Activated CD8-positive, alpha-beta T cell treated with anti-CD3 and anti-CD28 coated beads for 36 hours (primary cell): ENCODE results near the gene PAGR1. TPM values are rescaled to one million over a fixed set of nuclear protein-coding genes. Genes with fewer than 3 reads are reported as not detected.
"Not testable (repeated sequence)": the region's sequence is repeated elsewhere in the genome, so short reads cannot be mapped to it uniquely, and the experiment has no call there.

Experiments
- ATAC-seq: fragments of 200-7000 bp; cut with Tn5 transposase; one replicate; pipeline ENCODE4 v1.10.0; 2021; ENCODE audit warnings: mild to moderate bottlenecking, moderate library complexity
- CTCF ChIA-PET: fragments of 350-600 bp; sonication (Branson Sonifier 250); formaldehyde crosslinking; loops from one replicate; lab custom pipeline; 2021; ENCODE audit warnings: antibody characterized with exemption; lab: Charles Lee
- POLR2A ChIA-PET: fragments of 350-600 bp; sonication (Branson Sonifier 250); formaldehyde crosslinking; loops from one replicate; lab custom pipeline; 2021; ENCODE audit warnings: antibody characterized with exemption; lab: Charles Lee
- DNase-seq: peaks from one replicate; pipeline ENCODE4 v3.0.0-alpha.2; 2020
- H3K27ac Mint-ChIP-seq: one replicate; pipeline ENCODE4 v1.8.0; 2021; ENCODE audit warnings: mild to moderate bottlenecking, mixed read lengths
- H3K27me3 Mint-ChIP-seq: one replicate; pipeline ENCODE4 v1.8.0; 2021; ENCODE audit warnings: mixed read lengths
- H3K36me3 Mint-ChIP-seq: one replicate; pipeline ENCODE4 v1.8.0; 2021; ENCODE audit warnings: low read depth, mixed read lengths
- H3K4me1 Mint-ChIP-seq: one replicate; pipeline ENCODE4 v1.8.0; 2021; ENCODE audit warnings: low read depth, mixed read lengths
- H3K4me3 Mint-ChIP-seq: one replicate; pipeline ENCODE4 v1.8.0; 2021; ENCODE audit warnings: mild to moderate bottlenecking, moderate library complexity, mixed read lengths
- H3K9me3 Mint-ChIP-seq: one replicate; pipeline ENCODE4 v1.8.0; 2021; ENCODE audit warnings: mixed read lengths
- CTCF ChIP-seq: fragments of 200-600 bp; IDR thresholded peaks from one replicate; pipeline ENCODE4 v1.8.0; 2022; ENCODE audit warnings: antibody characterized with exemption, mild to moderate bottlenecking
- intact Hi-C: fragments of 100-400 bp; cut with micrococcal nuclease; formaldehyde crosslinking; loops from one replicate; pipeline ENCODE4 v1.10.0; 2022
- total RNA-seq, 2 experiments: library from RNA; stranded (reverse); gene quantifications; one replicate each; pipeline ENCODE4 v1.2.3, GENCODE V29; 2021

The PAGR1 gene
- total RNA-seq, 2 experiments from 2014 or later: 26.8 to 29.0 TPM

DNA sequence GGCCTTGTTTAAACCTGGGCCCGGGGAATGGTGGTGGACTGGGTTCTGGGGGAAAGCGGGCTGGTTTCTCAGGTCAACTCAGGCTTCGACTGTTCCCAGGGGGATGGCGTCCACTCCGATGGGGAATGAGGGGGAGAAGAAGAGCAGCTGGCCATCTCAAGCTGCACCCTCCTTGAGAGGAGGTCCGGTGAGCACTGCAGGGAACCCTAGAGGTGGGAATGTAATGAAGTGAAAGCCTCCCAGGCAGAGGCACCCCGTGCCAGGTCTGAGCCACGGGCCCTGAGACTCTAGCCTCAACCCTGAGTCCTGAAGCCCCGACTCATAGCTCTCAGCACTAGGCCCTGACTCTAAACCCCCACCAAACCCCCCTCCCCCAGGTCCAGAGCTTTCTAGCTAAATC, 48.3 kb downstream of the PAGR1 start:
- no peak for ATAC-seq
- TF ChIP-seq CTCF: no peak
- POLR2A ChIA-PET: interaction anchor here (0.8 to 1.7 kb wide), 2 partner anchors 13 to 97 kb away, joined by 3 to 8 read pairs; partner anchors contain the start of gene TMEM219
- Mint-ChIP-seq H3K36me3 (peaks cover 15% of the 10 kb centered on the region), H3K4me1 (peaks cover 15% of the 10 kb centered on the region), H3K27me3 (no peaks in the 10 kb centered on the region), H3K27ac (no peak overlapping the region), H3K9me3 (no peaks in the 10 kb centered on the region), H3K4me3 (no peak overlapping the region)
- intact Hi-C loops: no loop called here
- CTCF ChIA-PET: interaction anchor here (1.3 to 2.4 kb wide), 6 partner anchors 16 to 168 kb away, joined by 3 to 13 read pairs (median 8); partner anchors contain the start of genes PAGR1, TAOK2 and TLCD3B
- no peak for DNase-seq

DNA sequence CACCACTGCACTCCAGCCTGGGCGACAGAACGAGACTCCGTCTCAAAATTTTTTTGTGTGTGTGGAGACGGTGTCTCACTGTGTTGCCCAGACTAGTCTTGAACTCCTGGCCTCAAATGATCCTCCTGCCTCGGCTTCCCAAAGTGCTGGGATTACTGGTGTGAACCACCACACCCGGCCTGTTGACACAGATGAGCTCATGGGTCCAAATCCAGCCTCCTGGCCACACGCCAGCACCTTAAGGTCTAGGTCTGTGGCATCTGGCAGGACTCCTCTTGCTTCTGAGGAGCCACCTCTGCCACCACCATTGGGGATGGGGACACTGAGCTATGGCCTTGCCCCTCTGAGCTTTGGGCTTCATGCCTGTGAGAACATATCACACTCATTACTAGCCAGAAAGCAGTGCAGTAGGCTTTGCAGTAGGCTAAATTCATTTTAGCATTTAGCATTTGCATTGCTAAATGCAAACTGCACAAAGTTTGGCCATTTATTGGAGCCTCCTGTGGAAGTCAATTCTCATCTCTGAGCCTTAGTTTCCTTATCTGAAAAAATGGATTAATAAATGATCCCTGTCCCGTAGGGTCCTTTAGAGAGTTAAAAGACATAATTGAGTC, 52.6 kb downstream of the PAGR1 start:
- H3K36me3 Mint-ChIP-seq: no peaks in the 10 kb centered on the region
- POLR2A ChIA-PET: interaction anchor here (1.0 kb wide), 1 partner anchor 13 kb away, joined by 3 read pairs; no protein-coding TSS in a partner anchor
- intact Hi-C loops: no loop called here
- no peak for TF ChIP-seq CTCF
- H3K9me3 Mint-ChIP-seq: no peaks in the 10 kb centered on the region
- no peak for ATAC-seq
- CTCF ChIA-PET: interaction anchor here (0.6 to 2.3 kb wide), 3 partner anchors 20 to 225 kb away, joined by 3 to 7 read pairs (median 5); no protein-coding TSS in a partner anchor
- H3K27me3 Mint-ChIP-seq: no peaks in the 10 kb centered on the region
- DNase-seq: no peak
- H3K4me3 Mint-ChIP-seq: no peak overlapping the region
- H3K27ac Mint-ChIP-seq: no peak overlapping the region
- peaks cover under 1% of the 10 kb centered on the region for H3K4me1 Mint-ChIP-seq

DNA sequence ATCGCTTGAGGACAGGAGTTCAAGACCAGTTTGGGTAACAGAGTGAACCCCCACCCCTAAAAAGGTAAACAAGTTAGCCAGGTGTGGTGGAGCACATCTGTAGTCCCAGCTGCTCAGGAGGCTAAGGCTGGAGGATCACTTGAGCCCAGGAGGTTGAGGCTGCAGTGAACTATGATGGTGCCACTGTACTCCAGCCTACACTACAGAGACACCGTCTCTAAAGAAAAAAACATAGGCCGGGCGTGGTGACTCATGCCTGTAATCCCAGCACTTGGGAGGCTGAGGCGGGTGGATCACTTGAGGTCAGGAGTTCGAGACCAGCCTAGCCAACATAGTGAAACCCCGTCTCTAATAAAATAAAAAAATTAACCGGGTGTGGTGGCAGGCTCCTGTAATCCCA, 53.1 kb downstream of the PAGR1 start:
- DNase-seq, H3K4me1 Mint-ChIP-seq, H3K4me3 Mint-ChIP-seq, ATAC-seq, H3K9me3 Mint-ChIP-seq, H3K36me3 Mint-ChIP-seq, intact Hi-C loops, H3K27me3 Mint-ChIP-seq, H3K27ac Mint-ChIP-seq: not testable (repeated sequence)
- POLR2A ChIA-PET: interaction anchor here (1.0 to 1.3 kb wide), 2 partner anchors 10 to 14 kb away, joined by 3 read pairs; no protein-coding TSS in a partner anchor
- CTCF ChIA-PET: interaction anchor here (0.6 to 1.1 kb wide), 2 partner anchors 21 to 226 kb away, joined by 3 to 5 read pairs; no protein-coding TSS in a partner anchor

Other genes with a start within 250 kb of the PAGR1 start
- 100 to 1,000 TPM; 110 to 119 TPM for gene SPN, start 152.9 kb upstream of the PAGR1 start, total RNA-seq
- gene QPRT, start 137.0 kb upstream of the PAGR1 start, total RNA-seq: 10 to 100 TPM in 1 of 2 experiments, 1 to 10 TPM in 1; 9.3 to 11.7 TPM
- gene C16orf54, start 70.2 kb upstream of the PAGR1 start, total RNA-seq: 10 to 100 TPM; 22.2 to 22.4 TPM
- not detected for gene ZG16, start 37.9 kb upstream of the PAGR1 start, total RNA-seq
- gene KIF22, start 25.4 kb upstream of the PAGR1 start, total RNA-seq: 100 to 1,000 TPM; 160 to 165 TPM
- 100 to 1,000 TPM; 380 to 382 TPM for gene MAZ, start 9.6 kb upstream of the PAGR1 start, total RNA-seq
- gene PRRT2, start 4.0 kb upstream of the PAGR1 start, total RNA-seq: 1 to 10 TPM; 1.5 to 2.0 TPM
- gene MVP, start 4.3 kb downstream of the PAGR1 start, total RNA-seq: 10 to 100 TPM; 32.5 to 33.2 TPM
- 10 to 100 TPM; 30.2 to 35.4 TPM for gene CDIPT, start 47.1 kb downstream of the PAGR1 start, total RNA-seq
- gene SEZ6L2, start 83.4 kb downstream of the PAGR1 start, total RNA-seq: under 1 TPM; 0.11 to 0.13 TPM
- 1 to 10 TPM; 2.0 to 2.1 TPM for gene ASPHD1, start 84.3 kb downstream of the PAGR1 start, total RNA-seq
- gene KCTD13, start 110.1 kb downstream of the PAGR1 start, total RNA-seq: 10 to 100 TPM; 35.2 to 35.3 TPM
- gene TMEM219, start 145.9 kb downstream of the PAGR1 start, total RNA-seq: 10 to 100 TPM; 31.9 to 34.9 TPM
- gene TAOK2, start 157.7 kb downstream of the PAGR1 start, total RNA-seq: 10 to 100 TPM; 25.0 to 25.9 TPM
- gene HIRIP3, start 179.5 kb downstream of the PAGR1 start, total RNA-seq: 10 to 100 TPM; 35.2 to 36.4 TPM
- gene INO80E, start 180.1 kb downstream of the PAGR1 start, total RNA-seq: 10 to 100 TPM; 75.9 to 79.1 TPM
- 1 to 10 TPM in 1 of 2 experiments, under 1 TPM in 1; 0.68 to 1.8 TPM for gene DOC2A, start 194.9 kb downstream of the PAGR1 start, total RNA-seq
- not detected for gene C16orf92, start 207.0 kb downstream of the PAGR1 start, total RNA-seq
- 1 to 10 TPM; 3.5 to 3.6 TPM for gene TLCD3B, start 215.1 kb downstream of the PAGR1 start, total RNA-seq
- gene ALDOA, start 249.6 kb downstream of the PAGR1 start, total RNA-seq: 1,000 to 10,000 TPM; 3,042 to 3,081 TPM